ENCODE measurements around the gene PCBP3.

DNA sequence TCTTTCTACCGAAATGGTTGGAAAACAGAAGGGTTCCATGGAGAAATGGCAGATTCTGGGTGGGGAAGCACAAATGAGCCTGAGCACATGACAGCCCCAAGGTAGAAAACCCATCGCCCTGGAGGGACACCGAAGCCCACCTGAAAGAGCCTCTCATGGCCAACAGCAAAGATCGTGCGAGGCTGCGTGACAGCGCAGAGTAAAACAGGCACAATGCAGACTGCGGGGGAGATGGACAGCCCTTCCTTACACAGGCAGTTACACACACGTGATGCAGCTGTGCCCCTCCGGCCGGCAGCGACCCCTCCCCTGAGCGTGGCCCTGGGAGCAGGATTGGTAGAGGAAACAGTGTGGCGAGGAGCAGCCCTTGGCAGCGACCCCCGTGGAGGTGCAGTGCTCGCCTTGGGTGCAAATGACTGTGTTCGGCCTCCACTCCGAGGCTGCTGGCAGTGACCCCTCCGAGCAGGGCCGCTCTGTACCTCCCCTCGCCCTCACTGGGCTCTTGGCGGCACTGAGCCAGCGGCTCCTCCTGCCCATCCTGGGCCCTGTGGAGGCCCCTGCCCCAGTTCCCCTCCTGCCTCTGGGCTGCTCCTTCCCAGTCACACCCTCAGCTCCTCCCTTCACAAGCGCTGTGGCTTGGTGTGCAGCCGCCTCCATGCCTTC, 217.1 kb downstream of the PCBP3 start:
- TF ChIP-seq GATA2 (IDR thresholded peaks at IDR 0.05; ENCODE audit: low read depth, low read length) (no peak), GATA3 (IDR thresholded peaks at IDR 0.05; ENCODE audit: low read depth, low read length) (no peak)
